ACHN (cell line): ENCODE measurements around the gene MRPL38.
"Not testable (repeated sequence)": the region's sequence is repeated elsewhere in the genome, so short reads cannot be mapped to it uniquely, and the experiment has no call there.

Source experiments
- DNase-seq: peaks from one replicate; pipeline ENCODE4 v3.0.0-alpha.2; 2015
- in situ Hi-C: cut with HindIII; loops from 2 replicates; pipeline ENCODE4 v1.10.0; 2017; ENCODE audit warnings: low sequenced_read_pairs, low pct_ligation_motif_present, low pct_unique_long_range_greater_than_20kb

MRPL38 gene

GRCh38 chr17:75885860-75886259, 18.8 kb downstream of the MRPL38 start:
- in situ Hi-C loops, DNase-seq: not testable (repeated sequence)

GRCh38 chr17:75885431-75885830, 19.3 kb downstream of the MRPL38 start:
- in situ Hi-C loops, result no loop called here
- no peak for DNase-seq

GRCh38 chr17:75881678-75882454, 22.8 kb downstream of the MRPL38 start:
- no peak for DNase-seq
- in situ Hi-C loops, result no loop called here

- no peak for DNase-seq
- in situ Hi-C loops, result no loop called here
Measured at GRCh38 chr17:75880266-75880665, 24.4 kb downstream of the MRPL38 start.

- in situ Hi-C loops, result no loop called here
- peak; percentile 69 for DNase-seq
Measured at GRCh38 chr17:75878174-75878998, 26.3 kb downstream of the MRPL38 start, which contains the start of gene TRIM47. Gene TRIM47 (minus strand): TSS chr17:75878581. CDS start chr17:75878548, 33 bp downstream.

GRCh38 chr17:75877752-75878173, 26.9 kb downstream of the MRPL38 start:
- peak; percentile 83 for DNase-seq
- in situ Hi-C loops, result no loop called here

GRCh38 chr17:75876938-75877751, 27.5 kb downstream of the MRPL38 start:
- in situ Hi-C loops, result no loop called here
- DNase-seq, result peak; percentile 95

- DNase-seq, result peak; percentile 58
- in situ Hi-C loops, result no loop called here
Measured at GRCh38 chr17:75876190-75876937, 28.3 kb downstream of the MRPL38 start.

GRCh38 chr17:75875940-75876189, 28.8 kb downstream of the MRPL38 start:
- in situ Hi-C loops, result no loop called here
- DNase-seq, result peak; percentile 62

GRCh38 chr17:75875182-75875939, 29.3 kb downstream of the MRPL38 start:
- no peak for DNase-seq
- in situ Hi-C loops, result no loop called here

GRCh38 chr17:75874323-75875181, 30.1 kb downstream of the MRPL38 start:
- no peak for DNase-seq
- in situ Hi-C loops, result no loop called here

GRCh38 chr17:75873587-75874322, 30.9 kb downstream of the MRPL38 start:
- in situ Hi-C loops, result no loop called here
- no peak for DNase-seq

- DNase-seq, result no peak
Measured at GRCh38 chr17:75872434-75873351, 32.0 kb downstream of the MRPL38 start.

GRCh38 chr17:75870228-75870627, 34.5 kb downstream of the MRPL38 start:
- in situ Hi-C loops, result not testable (repeated sequence)

More at GRCh38 chr17:75872434-75873351, 32.0 kb downstream of the MRPL38 start:
- in situ Hi-C loops, result no loop called here

More at GRCh38 chr17:75870228-75870627, 34.5 kb downstream of the MRPL38 start:
- not testable (repeated sequence) for DNase-seq
